Right atrium auricular region (tissue), 2 donors: Measurements from ENCODE around the gene C4orf33. TPM values are rescaled to one million over a fixed set of nuclear protein-coding genes. Genes with fewer than 3 reads are reported as not detected.
"Not testable (repeated sequence)": the region's sequence is repeated elsewhere in the genome, so short reads cannot be mapped to it uniquely, and the experiment has no call there.

Experiments used
- DNase-seq: peaks from one replicate; pipeline ENCODE4 v3.0.0-alpha.2; 2019; ENCODE audit warnings: low spot score
- H3K27ac ChIP-seq, 2 donors: fragments of 200-600 bp; sonication (generic); 1 replicate in 1 of 2; 2 replicates in 1 of 2; pipeline ENCODE4 v1.5.1; 2016 to 2019
- H3K27me3 ChIP-seq, 2 donors: fragments of 200-600 bp; sonication (generic); one replicate each; pipeline versions ENCODE4 v1.5.1 to v1.6.0; 2017 to 2019
- H3K36me3 ChIP-seq: fragments of 200-600 bp; sonication (generic); one replicate; pipeline ENCODE4 v1.5.1; 2016
- H3K4me1 ChIP-seq, 2 donors: fragments of 200-600 bp; sonication (generic); one replicate each; pipeline versions ENCODE4 v1.5.1 to v1.6.0; 2017 to 2019
- H3K4me3 ChIP-seq, 2 donors: fragments of 200-600 bp; sonication (generic); 1 replicate in 1 of 2; 2 replicates in 1 of 2; pipeline ENCODE4 v1.5.1; 2017 to 2019; ENCODE audit warnings: mild to moderate bottlenecking in 1 of 2, moderate library complexity in 1 of 2
- H3K9me3 ChIP-seq, 2 donors: fragments of 200-600 bp; sonication (generic); one replicate each; pipeline ENCODE4 v1.5.1; 2019
- CTCF ChIP-seq, 2 donors: fragments of 200-600 bp; sonication (generic); IDR thresholded peaks; one replicate each; pipeline ENCODE4 v1.5.1; 2019; ENCODE audit warnings: antibody characterized with exemption in 2 of 2
- total RNA-seq, 2 donors: library from RNA; depleted of rRNA; stranded (reverse); fragments of >200 nt; gene quantifications; one replicate each; pipeline ENCODE4 v1.1.0, GENCODE V29; 2016

Gene C4orf33
- total RNA-seq, 2 donors from 2014 or later: 3.5 to 6.8 TPM

- H3K9me3 ChIP-seq: no peaks in the 10 kb centered on the region
- H3K4me1 ChIP-seq: peaks cover 0 to 14% of the 10 kb centered on the region in 2 donors
- H3K27ac ChIP-seq: no peak overlapping the region
- DNase-seq: no peak
- H3K4me3 ChIP-seq: no peak overlapping the region
- no peaks in the 10 kb centered on the region for H3K27me3 ChIP-seq
- H3K36me3 ChIP-seq: no peaks in the 10 kb centered on the region
- no peak for TF ChIP-seq CTCF (IDR thresholded peaks at IDR 0.05)
Observed at GRCh38 chr4:129111919-129112318, 16.0 kb downstream of the C4orf33 start.

- no peaks in the 10 kb centered on the region for H3K27me3 ChIP-seq
- H3K27ac ChIP-seq: no peak overlapping the region
- no peaks in the 10 kb centered on the region for H3K36me3 ChIP-seq
- no peak for TF ChIP-seq CTCF (IDR thresholded peaks at IDR 0.05)
- DNase-seq: no peak
- H3K4me3 ChIP-seq: no peak overlapping the region
- no peaks in the 10 kb centered on the region for H3K9me3 ChIP-seq
- peaks cover 0 to 14% of the 10 kb centered on the region in 2 donors for H3K4me1 ChIP-seq
Observed at GRCh38 chr4:129113434-129113833, 17.5 kb downstream of the C4orf33 start.

- peaks cover 0 to 14% of the 10 kb centered on the region in 2 donors for H3K4me1 ChIP-seq
- H3K36me3 ChIP-seq: no peaks in the 10 kb centered on the region
- no peak overlapping the region for H3K4me3 ChIP-seq
- no peaks in the 10 kb centered on the region for H3K27me3 ChIP-seq
- no peaks in the 10 kb centered on the region for H3K9me3 ChIP-seq
- no peak overlapping the region for H3K27ac ChIP-seq
- TF ChIP-seq CTCF (IDR thresholded peaks at IDR 0.05): no peak
- no peak for DNase-seq
Observed at GRCh38 chr4:129113919-129114318, 18.0 kb downstream of the C4orf33 start.

GRCh38 chr4:129117705-129118104 is 21.8 kb downstream of the C4orf33 start:
- Histone ChIP-seq H3K4me1 (no peaks in the 10 kb centered on the region), H3K27me3 (no peaks in the 10 kb centered on the region), H3K36me3 (no peaks in the 10 kb centered on the region), H3K4me3 (no peak overlapping the region), H3K27ac (no peak overlapping the region), H3K9me3 (no peaks in the 10 kb centered on the region)
- TF ChIP-seq CTCF (IDR thresholded peaks at IDR 0.05): no peak
- DNase-seq: no peak

GRCh38 chr4:129126614-129127013 is 30.7 kb downstream of the C4orf33 start:
- not testable (repeated sequence) for H3K27me3 ChIP-seq, DNase-seq, H3K36me3 ChIP-seq, H3K9me3 ChIP-seq, H3K4me1 ChIP-seq, H3K27ac ChIP-seq, H3K4me3 ChIP-seq

- Histone ChIP-seq H3K9me3 (peaks cover 0 to 7% of the 10 kb centered on the region in 2 donors), H3K27ac (no peak overlapping the region), H3K4me1 (no peaks in the 10 kb centered on the region), H3K4me3 (no peak overlapping the region), H3K27me3 (no peaks in the 10 kb centered on the region), H3K36me3 (no peaks in the 10 kb centered on the region)
- TF ChIP-seq CTCF (IDR thresholded peaks at IDR 0.05): no peak
- no peak for DNase-seq
Observed at GRCh38 chr4:129129143-129129542, 33.2 kb downstream of the C4orf33 start.
